ENCODE measurements around the gene MTERF4.

- TF ChIP-seq CTCF (IDR thresholded peaks at IDR 0.05): no peak
- no peak for TF ChIP-seq POLR2AphosphoS5 (IDR thresholded peaks at IDR 0.05)
- TF ChIP-seq POLR2A (IDR thresholded peaks at IDR 0.05): no peak
Measured at GRCh38 chr2:241142063-241142462, 40.0 kb upstream of the MTERF4 start.

Data from prostate gland (tissue), 2 donors.